Chondrocyte (in vitro differentiated cells): ENCODE data around the gene VPS39. TPM values are rescaled to one million over a fixed set of nuclear protein-coding genes. Genes with fewer than 3 reads are reported as not detected.

ENCODE experiments used
- DNase-seq: peaks from one replicate; pipeline ENCODE4 v3.0.0; 2021; ENCODE audit warnings: mixed read lengths, low spot score
- H3K27ac Mint-ChIP-seq: one replicate; pipeline ENCODE4 v1.8.0; 2021; ENCODE audit warnings: mild to moderate bottlenecking, moderate library complexity, mixed read lengths; ENCODE audit not compliant: unreplicated experiment
- H3K27me3 Mint-ChIP-seq: 2 replicates; pipeline ENCODE4 v1.8.0; 2021; ENCODE audit warnings: low read depth, mixed read lengths
- H3K36me3 Mint-ChIP-seq: 2 replicates; pipeline ENCODE4 v1.8.0; 2021; ENCODE audit warnings: low read depth, mixed read lengths
- H3K4me1 Mint-ChIP-seq: 2 replicates; pipeline ENCODE4 v1.8.0; 2021; ENCODE audit warnings: low read depth, mild to moderate bottlenecking, mixed read lengths
- H3K4me3 Mint-ChIP-seq: one replicate; pipeline ENCODE4 v1.8.0; 2021; ENCODE audit warnings: mild to moderate bottlenecking, moderate library complexity, mixed read lengths; ENCODE audit not compliant: unreplicated experiment
- H3K9me3 Mint-ChIP-seq: 2 replicates; pipeline ENCODE4 v1.8.0; 2021; ENCODE audit warnings: low read depth, mixed read lengths
- CTCF ChIP-seq: fragments of 200-600 bp; sonication (generic); IDR thresholded peaks from 2 replicates; pipeline ENCODE4 v1.5.0; 2021; ENCODE audit warnings: antibody characterized with exemption, mild to moderate bottlenecking, moderate library complexity
- total RNA-seq: library from RNA; stranded (reverse); gene quantifications from 3 replicates; pipeline ENCODE4 v1.2.1, GENCODE V29; 2021

VPS39 gene
- total RNA-seq, 1 donor from 2014 or later = 53.5 TPM

GRCh38 chr15:42156243-42156922, 51.7 kb downstream of the VPS39 start, which contains the start of gene PLA2G4F:
Gene PLA2G4F (minus strand): TSS chr15:42156636. CDS start chr15:42156549, 87 bp downstream.
- DNase-seq = no peak
- no peaks in the 10 kb centered on the region for H3K9me3 Mint-ChIP-seq
- no peak within 1 kb of the TSS for H3K4me3 Mint-ChIP-seq
- TF ChIP-seq CTCF = no peak
- H3K27ac Mint-ChIP-seq = no peak within 1 kb of the TSS
- peaks cover 8% of the 10 kb centered on the region for H3K4me1 Mint-ChIP-seq
- peaks cover 15% of the 10 kb centered on the region for H3K36me3 Mint-ChIP-seq
- H3K27me3 Mint-ChIP-seq = no peaks in the 10 kb centered on the region

- no peak overlapping the region for H3K4me3 Mint-ChIP-seq
- H3K9me3 Mint-ChIP-seq = no peaks in the 10 kb centered on the region
- TF ChIP-seq CTCF = no peak
- H3K27ac Mint-ChIP-seq = no peak overlapping the region
- peaks cover 13% of the 10 kb centered on the region for H3K36me3 Mint-ChIP-seq
- H3K4me1 Mint-ChIP-seq = peaks cover 8% of the 10 kb centered on the region
- no peak for DNase-seq
- H3K27me3 Mint-ChIP-seq = no peaks in the 10 kb centered on the region
Observed at GRCh38 chr15:42155546-42156242, 52.4 kb downstream of the VPS39 start.

- no peaks in the 10 kb centered on the region for H3K9me3 Mint-ChIP-seq
- H3K4me1 Mint-ChIP-seq = peaks cover 8% of the 10 kb centered on the region
- peaks cover 11% of the 10 kb centered on the region for H3K36me3 Mint-ChIP-seq
- no peaks in the 10 kb centered on the region for H3K27me3 Mint-ChIP-seq
- DNase-seq = no peak
- H3K4me3 Mint-ChIP-seq = no peak overlapping the region
- TF ChIP-seq CTCF = no peak
- no peak overlapping the region for H3K27ac Mint-ChIP-seq
Observed at GRCh38 chr15:42154956-42155355, 53.1 kb downstream of the VPS39 start.

- H3K4me3 Mint-ChIP-seq = no peak overlapping the region
- H3K9me3 Mint-ChIP-seq = no peaks in the 10 kb centered on the region
- peaks cover 6% of the 10 kb centered on the region for H3K36me3 Mint-ChIP-seq
- no peak for DNase-seq
- no peaks in the 10 kb centered on the region for H3K27me3 Mint-ChIP-seq
- no peak overlapping the region for H3K27ac Mint-ChIP-seq
- no peak for TF ChIP-seq CTCF
- H3K4me1 Mint-ChIP-seq = peaks cover 8% of the 10 kb centered on the region
Observed at GRCh38 chr15:42154212-42154941, 53.7 kb downstream of the VPS39 start.

GRCh38 chr15:42153874-42154211, 54.3 kb downstream of the VPS39 start:
- Mint-ChIP-seq H3K9me3 (no peaks in the 10 kb centered on the region), H3K4me1 (peaks cover 8% of the 10 kb centered on the region), H3K4me3 (no peak overlapping the region), H3K27me3 (peaks cover 2% of the 10 kb centered on the region), H3K27ac (no peak overlapping the region), H3K36me3 (peaks cover 2% of the 10 kb centered on the region)
- no peak for TF ChIP-seq CTCF
- no peak for DNase-seq
